ENCODE data around the gene PLK5.
"Not testable (repeated sequence)": the region's sequence is repeated elsewhere in the genome, so short reads cannot be mapped to it uniquely, and the experiment has no call there.

PLK5 gene

DNA sequence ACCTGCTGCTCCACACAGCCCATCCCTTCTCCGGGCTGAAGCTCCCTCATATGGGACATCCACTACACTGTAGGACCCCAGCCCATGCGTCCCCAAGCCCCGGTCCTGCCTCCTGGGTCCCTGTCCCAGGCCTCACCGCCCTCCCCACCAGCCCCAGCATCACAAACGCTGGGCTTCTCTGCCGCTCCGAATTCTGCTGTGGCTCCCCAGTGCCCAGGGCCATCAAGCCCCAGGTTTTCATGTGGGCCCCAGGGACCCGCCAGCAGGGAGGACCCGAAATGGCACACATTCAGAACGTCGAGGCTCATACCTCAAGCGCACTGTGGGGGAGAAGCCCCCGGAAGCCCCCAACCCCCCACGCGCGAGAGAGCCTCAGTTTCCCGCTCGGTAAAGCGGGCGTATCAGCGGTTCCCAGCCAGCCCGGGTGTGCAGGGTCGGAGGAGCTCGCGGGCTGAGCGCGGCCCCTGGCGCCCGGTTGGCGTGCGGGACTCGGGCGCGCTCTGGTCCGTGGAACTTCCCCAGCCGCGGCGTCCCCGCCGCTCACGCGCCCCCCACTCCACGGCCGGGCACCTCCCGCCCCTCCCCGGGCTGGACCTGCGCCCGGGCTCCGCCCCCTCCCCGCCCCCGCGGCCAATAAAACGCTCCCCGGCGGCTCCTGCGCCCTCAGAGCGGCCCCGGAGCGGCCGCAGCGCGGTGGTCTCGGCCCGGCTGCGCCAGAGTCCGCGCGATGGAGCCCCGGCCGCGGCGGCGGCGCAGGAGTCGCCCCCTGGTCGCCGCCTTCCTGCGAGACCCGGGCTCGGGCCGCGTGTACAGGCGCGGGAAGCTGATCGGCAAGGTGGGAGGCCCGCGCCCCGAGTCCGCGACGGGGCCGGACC lies at the start of gene PLK5:
TSS of gene PLK5 (plus strand) at position 666 of the 875 bp plus-strand sequence. CDS start 2,920 bp downstream, outside the sequence.
- DNase-seq = no peak

DNA sequence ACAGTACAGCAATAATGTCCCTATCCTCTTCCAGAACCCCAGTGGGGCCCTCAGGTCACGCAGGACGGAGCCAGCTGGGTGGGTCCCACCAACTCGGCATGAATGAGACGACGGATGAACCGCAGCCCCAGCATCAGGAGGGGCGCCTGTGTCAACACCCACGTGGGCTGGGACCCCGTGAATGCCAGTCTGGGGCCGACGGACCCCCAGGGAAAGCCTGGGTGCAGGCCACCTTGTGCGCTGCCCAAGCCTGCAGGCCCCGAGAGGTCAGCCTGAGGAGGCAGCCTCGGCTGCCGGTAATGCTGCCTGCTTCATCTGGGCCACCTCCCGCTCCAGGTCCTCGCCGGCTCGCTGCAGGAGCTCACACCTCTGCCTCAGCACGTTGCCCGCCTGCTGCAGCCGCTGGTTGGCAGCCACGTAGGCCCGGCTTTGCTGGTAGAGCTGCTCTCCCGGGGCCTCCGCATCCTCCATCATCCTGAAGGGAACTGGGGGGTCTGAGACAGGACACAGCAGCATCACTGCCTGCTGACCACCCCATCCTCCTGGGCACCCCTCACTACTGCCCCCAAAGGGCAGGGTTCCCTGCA lies 49.0 kb upstream of the PLK5 start:
- DNase-seq = no peak

DNA sequence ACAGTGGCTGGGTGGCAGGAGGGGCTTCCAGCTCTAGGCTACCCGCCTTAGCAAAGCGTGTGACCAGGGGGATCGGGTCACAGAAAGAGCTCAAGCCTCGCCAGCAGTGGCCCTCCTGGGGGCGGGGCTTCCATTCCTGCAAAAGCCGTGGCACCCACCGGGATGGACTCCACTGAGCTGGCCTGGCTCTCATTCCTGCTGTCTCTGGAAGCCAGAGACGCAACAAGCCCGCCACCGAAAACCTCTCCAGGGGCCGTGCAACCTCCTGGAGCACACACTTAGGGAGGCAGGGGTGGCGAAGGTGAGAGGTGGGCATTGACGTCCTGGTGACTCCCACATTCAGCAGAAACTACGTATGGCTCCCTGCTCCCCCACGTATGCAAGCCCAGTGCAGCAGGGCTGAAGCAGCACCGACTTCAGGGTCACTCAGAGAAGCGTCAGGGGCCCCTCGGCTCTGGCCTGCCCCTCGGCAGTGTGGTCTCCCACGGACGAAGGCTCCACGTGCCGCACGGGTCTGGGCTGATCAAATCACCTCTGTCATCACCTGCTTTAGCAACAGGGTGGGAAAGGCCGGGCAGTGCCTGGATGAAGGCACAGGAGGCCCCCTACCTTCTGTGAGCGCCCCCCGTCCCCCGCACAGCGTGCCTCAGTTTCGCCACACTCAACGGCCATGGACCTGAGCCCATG lies 48.0 kb upstream of the PLK5 start:
- DNase-seq = no peak

- not testable (repeated sequence) for DNase-seq
Measured at GRCh38 chr19:1477056-1477455, 46.8 kb upstream of the PLK5 start.

DNA sequence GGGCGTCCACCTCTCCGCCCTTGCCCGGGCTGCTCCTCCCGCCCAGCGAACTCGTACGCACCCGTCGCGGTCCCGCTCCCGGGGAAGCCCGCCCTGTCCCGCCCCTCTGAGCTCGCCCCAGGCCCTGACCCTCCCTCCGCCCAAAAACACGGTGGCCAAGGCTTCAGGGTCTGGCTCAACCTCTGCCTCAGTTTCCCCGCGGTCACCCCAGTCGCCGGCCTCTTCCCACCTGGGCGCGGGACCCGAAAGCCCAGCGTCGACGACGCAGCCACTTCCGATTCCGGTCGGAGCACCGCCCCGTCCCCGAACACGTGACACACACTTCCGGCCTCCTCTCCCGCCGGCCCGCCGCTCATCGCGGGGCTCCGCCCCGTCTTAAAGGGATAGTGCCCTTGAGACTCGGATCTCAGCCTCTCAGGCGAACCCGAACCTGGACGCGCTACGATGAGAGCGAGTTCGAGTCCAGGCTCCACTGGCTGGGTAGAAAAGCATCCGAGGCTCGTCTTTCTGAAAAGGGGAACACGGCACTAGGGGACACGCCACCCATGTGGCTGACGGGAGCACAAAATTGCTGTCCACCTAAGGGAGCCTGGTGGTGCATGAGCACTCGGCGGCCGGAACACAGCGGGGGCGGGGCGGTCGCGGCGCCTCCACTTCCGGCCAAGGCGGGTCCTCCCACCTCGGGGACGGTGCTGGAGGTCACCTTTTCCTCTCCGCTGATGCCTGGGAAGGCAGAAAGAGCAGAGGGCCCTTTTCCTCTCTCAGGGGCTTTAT lies 44.8 kb upstream of the PLK5 start, which contains the start of gene C19orf25:
TSS of gene C19orf25 (minus strand) at position 282 of the 774 bp plus-strand sequence. CDS start 312 bp downstream, outside the sequence.
- DNase-seq = peak; percentile 93

GRCh38 chr19:1481224-1481892 lies 42.5 kb upstream of the PLK5 start:
- no peak for DNase-seq

GRCh38 chr19:1481893-1482360 lies 42.0 kb upstream of the PLK5 start:
- no peak for DNase-seq

- DNase-seq = no peak
Measured at GRCh38 chr19:1482361-1483130, 41.3 kb upstream of the PLK5 start.

DNA sequence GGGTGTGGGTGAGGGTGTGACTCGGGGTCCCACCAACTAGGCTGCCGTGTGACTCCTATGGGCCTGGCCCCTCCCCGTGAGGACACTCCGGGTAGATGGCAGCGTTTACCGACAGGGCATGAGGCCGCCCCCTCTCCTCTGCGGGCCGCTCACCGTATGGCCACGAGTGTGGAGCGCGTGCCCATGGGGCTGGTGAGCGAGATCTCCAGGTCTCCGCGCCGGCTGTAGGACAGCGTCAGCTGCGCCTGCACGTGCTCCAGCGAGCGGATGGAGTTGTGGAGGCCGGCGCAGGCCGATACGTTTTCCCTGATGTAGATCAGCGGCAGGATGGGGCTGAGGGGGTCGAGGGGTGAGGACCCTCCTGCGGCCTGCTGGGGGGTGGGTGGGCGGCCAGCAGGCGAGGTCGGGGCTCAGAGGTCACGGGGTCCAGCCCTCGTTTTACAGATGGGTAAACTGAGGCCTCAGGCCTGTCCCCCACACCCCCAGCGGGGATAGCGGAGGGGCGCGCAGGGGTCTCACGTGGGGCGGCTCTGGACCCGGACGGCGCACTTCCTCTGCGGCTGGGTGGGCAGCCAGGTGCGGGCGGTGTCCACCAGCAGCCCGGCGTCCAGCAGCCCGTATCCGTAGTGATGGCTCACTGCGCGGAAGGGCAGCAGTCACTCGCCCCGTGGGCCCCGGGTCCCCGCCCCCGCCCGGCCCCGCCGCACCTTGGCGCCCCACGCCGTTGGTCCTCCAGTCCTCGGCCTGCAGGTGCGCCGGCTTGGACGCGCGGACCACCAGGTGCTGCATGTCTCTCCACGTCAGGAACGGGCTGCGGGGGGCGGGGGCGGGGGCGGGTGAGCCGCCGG lies 40.5 kb upstream of the PLK5 start:
- no peak for DNase-seq

GRCh38 chr19:1483979-1484428 lies 39.9 kb upstream of the PLK5 start:
- no peak for DNase-seq

- no peak for DNase-seq
Measured at GRCh38 chr19:1486720-1487575, 36.9 kb upstream of the PLK5 start.

- DNase-seq = no peak
Measured at GRCh38 chr19:1487576-1488281, 36.1 kb upstream of the PLK5 start.

DNA sequence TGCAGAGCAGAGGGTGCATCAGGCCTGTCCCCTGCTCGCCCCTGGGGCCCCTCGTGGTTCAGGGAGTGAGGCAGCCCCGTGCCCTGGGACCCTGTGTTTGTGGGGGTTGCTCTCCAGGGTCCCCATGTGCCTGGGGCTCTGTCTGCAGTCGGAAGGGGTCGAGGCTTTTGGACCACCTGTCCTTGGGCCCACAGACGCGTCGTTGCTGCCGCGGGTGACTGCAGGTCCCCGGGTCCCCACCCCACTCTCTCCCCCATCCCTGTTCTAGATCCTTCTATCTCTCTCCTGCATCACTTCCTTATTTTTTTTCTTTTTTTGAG lies 35.6 kb upstream of the PLK5 start:
- DNase-seq = no peak

DNA sequence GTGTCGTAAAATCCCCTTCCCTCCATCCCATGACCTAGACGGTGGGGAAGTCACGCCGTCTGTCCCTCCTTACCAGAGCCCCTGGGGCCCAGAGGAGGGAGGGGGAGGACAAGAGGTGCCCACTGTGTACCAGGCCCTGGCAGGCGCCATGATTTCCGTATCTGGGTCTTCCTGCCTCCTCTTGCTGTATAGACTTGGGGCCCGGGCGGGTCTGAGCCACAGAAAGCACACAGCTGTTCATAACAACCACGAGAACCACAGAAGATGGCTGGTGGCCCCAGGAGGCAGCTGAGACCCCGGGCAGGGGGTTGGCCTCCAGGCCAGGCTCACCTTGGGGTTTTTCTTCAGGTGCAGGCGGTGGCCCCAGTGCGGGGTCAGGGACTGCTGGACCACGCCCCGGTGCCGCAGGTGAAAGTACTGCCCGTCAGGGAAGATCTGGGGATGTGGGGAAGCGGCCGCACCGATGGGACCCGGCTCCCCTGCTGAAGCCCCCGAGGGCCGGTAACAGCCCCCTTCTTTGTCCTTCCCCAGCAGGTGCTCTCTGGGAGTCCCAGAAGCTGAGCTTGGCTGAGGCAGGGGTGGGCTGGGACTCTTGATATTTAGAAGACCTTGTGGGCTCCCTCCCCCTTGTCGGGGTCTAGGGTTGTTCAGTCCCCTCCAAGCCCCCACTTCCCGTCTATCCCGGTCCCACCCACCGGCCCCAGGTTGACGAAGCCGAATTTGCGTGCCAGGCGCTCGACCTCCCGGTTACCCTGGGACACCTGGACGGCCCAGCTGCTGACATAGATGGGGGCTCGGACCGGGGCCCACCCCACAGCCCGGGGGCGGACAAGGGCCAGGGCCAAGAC lies 34.2 kb upstream of the PLK5 start:
- DNase-seq = no peak

- peak; percentile 100 for DNase-seq
Measured at GRCh38 chr19:1490311-1491113, 33.4 kb upstream of the PLK5 start, which contains the start of gene PCSK4. PCSK4 (minus strand) TSS chr19:1490350; CDS start chr19:1490346, 4 bp downstream.

- DNase-seq = no peak
Measured at GRCh38 chr19:1491114-1491848, 32.6 kb upstream of the PLK5 start, which contains the start of gene REEP6. REEP6 (plus strand) TSS chr19:1491181; CDS start chr19:1491270, 89 bp downstream.
